Right forelimb (tissue), 1 donor: Measurements from ENCODE around the gene TRMT44.
"Not testable (repeated sequence)": the region's sequence is repeated elsewhere in the genome, so short reads cannot be mapped to it uniquely, and the experiment has no call there.

Experiments
- DNase-seq: peaks from one replicate; pipeline ENCODE4 v3.0.0-alpha.2; 2018

The TRMT44 gene

DNA sequence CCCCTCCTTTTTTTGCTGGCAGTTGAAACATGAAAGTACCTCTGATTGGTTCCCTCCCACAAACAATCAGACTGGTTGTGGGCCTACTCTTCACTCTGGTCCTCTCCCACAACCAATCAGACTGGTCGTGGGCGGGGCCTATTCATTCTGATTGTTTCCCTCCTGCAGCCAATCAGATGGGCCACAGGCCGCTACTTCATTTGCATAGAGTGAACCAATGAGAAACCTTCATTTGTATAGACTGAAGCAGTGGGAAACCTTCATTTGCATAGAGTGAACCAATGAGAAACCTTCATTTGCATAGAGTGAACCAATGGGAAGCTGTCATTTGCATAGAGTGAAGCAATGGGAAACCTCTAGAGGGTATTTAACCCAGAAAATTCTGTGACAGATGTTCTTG is 55.2 kb downstream of the TRMT44 start:
- DNase-seq = no peak

GRCh38 chr4:8497762-8498161 is 57.2 kb downstream of the TRMT44 start:
- DNase-seq = no peak

GRCh38 chr4:8500966-8501365 is 60.4 kb downstream of the TRMT44 start:
- no peak for DNase-seq

GRCh38 chr4:8501781-8502180 is 61.2 kb downstream of the TRMT44 start:
- DNase-seq = no peak

- DNase-seq = no peak
Observed at GRCh38 chr4:8502371-8502770, 61.8 kb downstream of the TRMT44 start.

- no peak for DNase-seq
Observed at GRCh38 chr4:8502836-8503585, 62.4 kb downstream of the TRMT44 start.

DNA sequence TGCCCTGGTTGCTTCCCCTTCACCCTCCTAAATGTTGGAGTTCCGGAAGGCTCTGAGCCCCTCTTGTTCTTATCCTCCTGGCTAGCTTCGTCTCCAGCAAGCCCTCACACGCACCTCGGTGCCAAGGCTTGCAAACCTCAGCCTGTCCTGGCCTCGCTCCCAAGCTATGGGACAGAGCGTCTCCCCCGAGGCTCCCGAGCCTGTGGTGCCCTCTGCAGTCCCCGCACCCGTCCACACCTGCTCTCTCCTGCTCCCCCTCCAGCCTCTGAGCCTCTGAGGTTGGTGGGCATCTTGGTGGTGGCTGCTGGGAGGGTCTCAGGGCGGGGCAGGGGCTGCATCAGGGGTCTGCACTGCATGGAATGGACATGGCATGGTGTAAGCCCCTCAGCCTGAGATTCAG is 63.2 kb downstream of the TRMT44 start:
- DNase-seq = no peak

DNA sequence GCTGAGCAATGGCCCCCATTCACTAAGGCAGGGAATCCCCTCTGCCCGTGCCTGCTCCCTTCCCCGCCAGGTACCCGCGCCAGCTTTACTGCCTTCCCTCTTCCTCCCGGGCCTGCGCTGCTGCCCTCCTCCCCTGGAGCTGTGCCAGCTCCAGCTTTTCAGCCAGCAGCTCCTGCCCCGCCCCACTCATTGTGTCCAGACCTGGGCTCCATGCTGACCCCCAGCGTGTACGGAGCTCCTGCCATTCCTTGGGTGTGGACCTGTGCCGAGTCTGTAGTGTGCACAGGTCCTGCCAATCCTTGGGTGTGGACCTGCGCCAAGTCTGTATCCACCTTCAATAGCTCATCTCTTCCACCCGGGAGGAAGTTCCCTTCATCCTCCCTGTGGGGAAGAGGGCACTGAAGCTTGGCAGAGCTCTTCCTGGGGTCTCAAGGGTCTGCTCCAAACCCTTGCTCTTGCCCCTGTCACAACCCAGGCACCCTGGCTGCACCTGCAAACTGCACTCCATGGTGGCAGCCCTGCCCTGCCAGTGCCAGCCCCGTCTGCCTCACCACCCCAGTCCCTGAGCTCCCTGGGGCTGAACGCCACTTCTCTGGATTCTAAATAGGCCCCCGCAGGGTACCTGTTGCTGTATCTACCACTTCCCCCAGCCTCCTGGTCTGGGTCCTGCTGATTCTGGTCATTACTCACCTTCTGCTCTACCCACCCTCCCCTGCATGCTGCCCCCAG is 63.9 kb downstream of the TRMT44 start:
- DNase-seq = no peak

- no peak for DNase-seq
Observed at GRCh38 chr4:8505229-8505628, 64.7 kb downstream of the TRMT44 start.

DNA sequence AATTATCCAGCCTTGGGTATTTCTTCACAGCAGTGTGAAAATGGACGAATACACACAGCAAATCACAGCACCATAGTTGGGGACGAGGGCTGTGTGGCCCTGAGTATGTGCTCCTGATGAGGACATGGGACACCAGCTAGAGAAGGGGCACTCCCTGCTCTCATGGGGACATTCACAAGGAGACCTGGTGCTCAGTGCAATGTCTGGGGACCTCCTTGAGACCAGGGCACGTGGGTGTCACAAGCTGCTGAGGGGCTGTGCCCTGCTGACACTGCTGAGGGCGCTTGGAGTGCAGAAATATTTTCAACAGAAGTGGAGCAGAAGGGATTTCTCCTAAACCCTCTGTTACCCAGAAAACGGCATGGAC is 65.4 kb downstream of the TRMT44 start:
- no peak for DNase-seq

- DNase-seq = peak; percentile 69
Observed at GRCh38 chr4:8506373-8507195, 66.0 kb downstream of the TRMT44 start.

DNA sequence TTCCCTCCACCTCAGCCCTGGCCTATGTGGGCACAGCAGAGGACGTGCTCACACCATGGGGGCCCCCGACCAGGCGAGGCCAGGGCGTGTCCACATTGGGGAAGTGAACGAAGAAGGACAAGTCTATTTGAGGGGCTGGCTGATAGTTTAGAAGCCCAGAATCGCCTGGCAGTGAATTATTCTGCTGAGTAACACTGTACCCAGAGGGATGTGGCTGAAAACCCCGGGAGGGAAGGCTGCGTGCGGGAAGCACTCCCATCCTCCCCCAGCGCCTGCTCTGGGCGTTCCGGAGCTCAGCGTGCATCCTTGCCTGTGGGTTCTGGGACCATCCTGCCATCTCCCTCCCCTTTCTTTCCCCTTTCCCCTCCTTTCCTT is 66.6 kb downstream of the TRMT44 start:
- DNase-seq = no peak

GRCh38 chr4:8507624-8508023 is 67.0 kb downstream of the TRMT44 start:
- DNase-seq = no peak

DNA sequence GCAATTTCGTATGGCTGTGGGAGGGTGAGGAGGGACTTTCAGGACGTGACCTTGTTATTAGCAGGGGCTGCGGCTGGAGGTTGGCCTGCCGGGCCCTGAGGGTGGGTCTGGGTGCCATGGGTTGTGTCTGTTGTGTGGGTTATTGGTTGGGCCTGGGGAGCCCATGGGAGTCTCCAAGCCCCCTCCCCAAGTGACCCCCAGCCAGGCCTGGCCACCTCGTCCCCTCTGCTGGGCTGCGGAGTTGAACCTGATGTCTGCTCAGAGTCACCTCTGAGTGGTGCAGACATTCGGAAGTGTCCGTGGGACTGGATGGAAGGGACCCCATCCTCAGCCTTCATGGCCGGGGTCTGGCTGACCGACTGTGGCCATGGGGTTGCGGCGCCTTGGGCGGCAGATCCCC is 67.7 kb downstream of the TRMT44 start:
- DNase-seq = no peak

- no peak for DNase-seq
Observed at GRCh38 chr4:8508740-8509139, 68.2 kb downstream of the TRMT44 start.

- no peak for DNase-seq
Observed at GRCh38 chr4:8509311-8509950, 68.9 kb downstream of the TRMT44 start.

DNA sequence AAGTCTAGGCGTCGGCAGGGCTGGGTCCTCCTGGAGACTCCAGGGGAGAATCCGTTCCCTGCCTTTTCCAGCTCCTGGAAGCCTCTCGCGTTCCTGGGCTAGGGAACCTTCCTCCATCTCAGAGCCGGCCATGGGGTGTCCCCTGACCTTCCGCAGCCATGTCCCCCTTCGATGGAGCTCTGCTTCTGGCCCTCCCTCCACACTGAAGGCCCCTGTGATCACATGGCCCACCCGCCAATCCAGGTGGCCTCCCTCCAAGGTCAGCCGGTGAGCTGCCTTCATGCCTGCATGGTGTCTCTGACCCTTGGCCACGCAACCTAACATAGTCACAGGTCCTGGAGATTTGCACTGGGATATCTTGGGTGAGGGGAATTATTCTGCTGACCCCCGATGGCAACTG is 69.6 kb downstream of the TRMT44 start:
- no peak for DNase-seq

DNA sequence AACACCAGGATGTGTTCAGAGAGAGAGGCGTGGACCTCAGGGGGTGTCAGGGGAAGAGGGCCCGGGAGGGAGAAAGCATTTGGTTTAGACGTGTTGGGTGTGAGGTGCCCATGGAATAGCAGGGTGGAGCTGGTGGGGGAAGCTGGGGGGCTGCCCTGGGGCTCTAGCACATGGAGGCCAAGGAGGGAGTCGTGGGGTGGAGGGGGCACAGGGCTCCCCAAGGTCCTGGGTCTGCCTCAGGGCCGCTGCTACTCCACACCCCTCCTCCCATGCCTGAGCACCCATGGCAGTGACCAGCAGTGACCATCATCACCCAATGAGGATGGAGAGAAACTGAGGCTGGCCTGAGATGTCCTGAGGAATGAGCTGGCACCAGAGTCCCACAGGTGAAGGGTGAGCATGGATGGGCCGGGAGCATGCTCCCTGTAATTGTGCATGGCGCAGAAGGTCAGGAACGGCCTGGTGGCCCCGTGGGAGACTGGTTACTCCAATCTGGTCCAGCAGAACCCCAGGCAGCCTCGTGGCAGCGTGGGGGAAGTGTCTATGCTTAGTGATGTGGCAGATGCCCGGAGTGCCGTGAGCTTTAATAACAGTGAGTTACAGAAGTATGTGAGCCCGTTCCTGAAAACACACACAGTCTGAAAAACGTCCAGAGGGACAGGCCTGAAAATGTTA is 70.2 kb downstream of the TRMT44 start:
- DNase-seq = no peak

DNA sequence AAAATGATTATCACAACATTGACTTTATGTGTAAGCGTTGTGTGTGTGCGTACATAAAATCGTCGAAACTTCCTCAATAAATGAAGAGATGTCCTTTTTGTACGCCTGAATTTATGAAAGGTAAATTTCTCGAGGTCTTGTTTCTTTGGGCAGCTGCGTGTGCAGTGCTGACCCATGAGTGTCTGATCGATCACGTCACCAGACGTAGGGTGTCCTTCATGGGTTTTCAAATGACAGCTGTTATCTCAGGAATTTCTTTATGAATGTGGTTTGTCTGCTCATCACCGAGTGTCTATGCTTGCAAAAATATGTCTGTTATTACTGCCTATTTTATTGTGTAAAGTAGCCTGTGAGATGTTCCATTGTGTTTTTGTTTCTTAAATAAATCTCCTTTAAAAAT is 71.9 kb downstream of the TRMT44 start:
- no peak for DNase-seq

GRCh38 chr4:8513080-8513479 is 72.5 kb downstream of the TRMT44 start:
- DNase-seq = not testable (repeated sequence)

DNA sequence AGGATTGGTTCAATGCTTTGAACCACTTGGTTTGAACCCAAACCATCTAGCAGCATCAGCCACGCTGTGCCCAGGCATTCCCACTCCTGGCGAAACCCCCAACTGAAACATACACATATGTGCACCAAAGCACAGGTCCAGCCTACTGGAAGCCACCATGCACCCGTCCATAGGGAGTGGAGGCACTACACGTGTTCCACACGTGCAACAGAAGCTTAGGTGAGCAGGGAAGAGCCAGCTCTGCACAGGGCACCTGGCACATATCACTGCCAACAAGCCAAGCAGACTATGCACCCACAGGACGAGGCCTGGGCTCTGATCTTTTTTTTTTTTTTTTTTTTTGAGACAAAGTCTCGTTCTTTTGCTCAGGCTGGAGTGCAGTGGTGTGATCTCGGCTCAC is 73.4 kb downstream of the TRMT44 start:
- DNase-seq = no peak

DNA sequence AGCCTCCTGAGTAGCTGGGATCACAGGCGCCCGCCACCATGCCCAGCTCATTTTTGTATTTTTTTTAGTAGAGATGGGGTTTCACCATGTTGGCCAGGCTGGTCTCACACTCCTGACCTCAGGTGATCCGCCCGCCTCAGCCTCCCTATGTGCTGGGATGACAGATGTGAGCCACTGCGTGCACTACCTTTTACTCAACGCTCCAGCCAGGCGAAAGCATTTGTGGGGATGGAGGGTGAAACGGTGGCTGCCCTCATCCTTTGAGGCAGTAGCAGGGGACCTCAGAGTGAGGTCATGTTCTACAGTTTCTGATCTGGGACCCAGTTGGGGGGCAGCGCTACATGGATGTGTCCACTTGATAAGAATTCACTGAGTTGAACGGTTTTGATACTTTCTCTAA is 73.8 kb downstream of the TRMT44 start:
- DNase-seq = no peak
